ENCODE results near the gene GAK.
"Not testable (repeated sequence)": the region's sequence is repeated elsewhere in the genome, so short reads cannot be mapped to it uniquely, and the experiment has no call there.

GAK gene

DNA sequence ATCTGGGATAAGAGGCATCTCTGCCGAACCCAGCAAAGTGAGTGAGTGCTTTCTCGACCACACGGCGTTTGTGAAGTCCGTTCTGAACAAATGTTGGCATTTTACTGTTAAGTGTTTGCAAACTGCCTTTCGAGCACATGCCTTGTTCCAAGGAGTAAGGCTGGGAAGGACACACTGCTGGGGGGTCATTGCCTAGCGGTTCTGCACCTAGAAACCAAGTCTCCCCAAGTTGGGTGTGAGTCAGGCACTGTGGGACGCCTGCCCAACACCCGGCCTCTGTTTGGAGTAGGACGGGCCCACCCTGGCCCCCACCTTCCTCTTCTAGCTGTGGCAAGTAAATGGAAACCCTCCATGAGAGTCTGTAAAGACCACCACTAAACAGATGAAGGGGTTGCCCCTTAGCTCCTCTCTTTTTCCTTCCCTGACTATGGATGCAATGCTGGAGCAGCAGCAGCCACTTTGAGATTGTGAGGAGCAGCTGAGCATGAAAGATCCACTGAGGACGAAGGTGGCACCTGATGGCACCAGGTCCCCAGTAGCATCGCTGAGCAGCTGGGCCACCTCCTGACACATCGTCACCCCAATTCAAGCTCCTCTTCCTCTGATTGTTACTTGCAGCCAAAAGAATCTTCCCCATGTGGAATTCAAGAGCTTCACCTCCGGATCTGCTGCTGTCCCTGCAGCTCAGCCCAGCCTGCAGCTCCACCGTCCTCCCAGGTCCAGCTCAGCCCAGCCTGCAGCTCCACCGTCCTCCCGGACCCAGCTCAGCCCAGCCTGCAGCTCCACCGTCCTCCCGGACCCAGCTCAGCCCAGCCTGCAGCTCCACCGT lies 112.5 kb downstream of the GAK start:
- peaks cover 26% of the 10 kb centered on the region for H3K27me3 Mint-ChIP-seq (ENCODE audit: low read depth)
- DNase-seq (ENCODE audit: low spot score), result no peak
- no peaks in the 10 kb centered on the region for H3K9me3 Mint-ChIP-seq
- H3K4me3 Mint-ChIP-seq, result no peak overlapping the region
- H3K36me3 Mint-ChIP-seq (ENCODE audit: low read depth), result no peaks in the 10 kb centered on the region
- no peak overlapping the region for H3K27ac Mint-ChIP-seq
- H3K4me1 Mint-ChIP-seq (ENCODE audit: low read depth), result no peaks in the 10 kb centered on the region

- Mint-ChIP-seq H3K36me3 (ENCODE audit: low read depth) (no peaks in the 10 kb centered on the region), H3K4me3 (no peak overlapping the region), H3K27me3 (ENCODE audit: low read depth) (peaks cover 33% of the 10 kb centered on the region), H3K9me3 (no peaks in the 10 kb centered on the region), H3K27ac (no peak overlapping the region), H3K4me1 (ENCODE audit: low read depth) (no peaks in the 10 kb centered on the region)
- DNase-seq (ENCODE audit: low spot score), result no peak
Observed at GRCh38 chr4:818106-818921, 113.8 kb downstream of the GAK start.

- Mint-ChIP-seq H3K27me3 (ENCODE audit: low read depth) (peaks cover 33% of the 10 kb centered on the region), H3K27ac (no peak overlapping the region), H3K4me3 (no peak overlapping the region), H3K36me3 (ENCODE audit: low read depth) (no peaks in the 10 kb centered on the region), H3K9me3 (no peaks in the 10 kb centered on the region), H3K4me1 (ENCODE audit: low read depth) (no peaks in the 10 kb centered on the region)
- DNase-seq (ENCODE audit: low spot score), result no peak
Observed at GRCh38 chr4:815464-816146, 116.5 kb downstream of the GAK start.

DNA sequence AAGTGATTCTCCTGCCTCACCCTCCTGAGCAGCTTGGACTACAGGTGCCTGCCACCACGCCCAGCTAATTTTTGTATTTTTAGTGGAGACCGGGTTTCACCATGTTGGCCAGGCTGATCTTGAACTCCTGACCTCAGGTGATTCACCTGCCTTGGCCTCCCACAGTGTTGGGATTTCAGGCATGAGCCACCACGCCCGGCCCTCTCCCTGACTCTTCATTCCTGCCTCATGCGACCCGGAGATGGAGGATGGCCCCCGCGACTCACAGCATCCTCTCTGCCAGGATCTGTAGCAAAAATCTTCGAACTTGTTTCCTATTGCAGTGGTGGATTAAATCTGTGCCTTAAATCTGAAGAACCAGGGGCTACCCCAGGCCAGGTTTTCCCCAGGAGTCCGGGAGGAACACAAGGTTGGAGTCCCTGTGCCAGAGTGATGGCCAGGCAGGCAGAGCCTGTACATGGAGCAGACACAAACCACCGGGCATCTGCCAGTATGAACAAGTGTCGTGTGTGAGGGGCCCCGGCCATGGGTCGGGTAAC lies 117.7 kb downstream of the GAK start:
- no peak for DNase-seq (ENCODE audit: low spot score)
- Mint-ChIP-seq H3K4me3 (no peak overlapping the region), H3K27me3 (ENCODE audit: low read depth) (peaks cover 33% of the 10 kb centered on the region), H3K36me3 (ENCODE audit: low read depth) (no peaks in the 10 kb centered on the region), H3K9me3 (no peaks in the 10 kb centered on the region), H3K27ac (no peak overlapping the region), H3K4me1 (ENCODE audit: low read depth) (no peaks in the 10 kb centered on the region)

- H3K9me3 Mint-ChIP-seq, result no peaks in the 10 kb centered on the region
- DNase-seq (ENCODE audit: low spot score), result no peak
- no peak overlapping the region for H3K27ac Mint-ChIP-seq
- no peaks in the 10 kb centered on the region for H3K4me1 Mint-ChIP-seq (ENCODE audit: low read depth)
- H3K36me3 Mint-ChIP-seq (ENCODE audit: low read depth), result no peaks in the 10 kb centered on the region
- no peak overlapping the region for H3K4me3 Mint-ChIP-seq
- peaks cover 33% of the 10 kb centered on the region for H3K27me3 Mint-ChIP-seq (ENCODE audit: low read depth)
Observed at GRCh38 chr4:813900-814299, 118.2 kb downstream of the GAK start.

- Mint-ChIP-seq H3K9me3 (peaks cover 4% of the 10 kb centered on the region), H3K4me3 (no peak overlapping the region), H3K27me3 (ENCODE audit: low read depth) (peaks cover 17% of the 10 kb centered on the region), H3K4me1 (ENCODE audit: low read depth) (no peaks in the 10 kb centered on the region), H3K36me3 (ENCODE audit: low read depth) (no peaks in the 10 kb centered on the region), H3K27ac (no peak overlapping the region)
- no peak for DNase-seq (ENCODE audit: low spot score)
Observed at GRCh38 chr4:808860-809570, 123.1 kb downstream of the GAK start.

DNA sequence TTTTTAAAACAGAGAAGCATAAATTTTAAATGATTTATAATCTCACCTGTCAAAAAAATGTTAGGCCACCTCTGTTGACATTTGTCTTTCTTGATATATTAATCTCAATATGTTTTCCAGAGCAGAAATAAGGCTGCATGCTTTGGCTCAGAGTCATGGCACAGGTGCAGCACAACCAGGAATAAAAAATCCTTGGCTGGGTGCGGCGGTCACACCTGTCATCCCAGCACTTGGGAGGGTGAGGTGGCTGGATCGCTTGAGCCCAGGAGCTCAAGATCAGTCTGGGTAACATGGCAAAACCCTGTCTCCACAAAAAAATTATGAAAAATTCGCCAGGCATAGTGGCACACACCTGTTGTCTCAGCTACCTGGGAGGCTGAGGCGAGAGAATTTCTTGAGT lies 124.3 kb downstream of the GAK start:
- no peaks in the 10 kb centered on the region for H3K4me1 Mint-ChIP-seq (ENCODE audit: low read depth)
- DNase-seq (ENCODE audit: low spot score), result no peak
- H3K9me3 Mint-ChIP-seq, result peaks cover 4% of the 10 kb centered on the region
- no peak overlapping the region for H3K4me3 Mint-ChIP-seq
- H3K27ac Mint-ChIP-seq, result no peak overlapping the region
- H3K36me3 Mint-ChIP-seq (ENCODE audit: low read depth), result no peaks in the 10 kb centered on the region
- peaks cover 9% of the 10 kb centered on the region for H3K27me3 Mint-ChIP-seq (ENCODE audit: low read depth)

GRCh38 chr4:806979-807378 lies 125.1 kb downstream of the GAK start:
- not testable (repeated sequence) for H3K27ac Mint-ChIP-seq; H3K4me3 Mint-ChIP-seq; H3K4me1 Mint-ChIP-seq (ENCODE audit: low read depth); H3K9me3 Mint-ChIP-seq; DNase-seq (ENCODE audit: low spot score); H3K27me3 Mint-ChIP-seq (ENCODE audit: low read depth); H3K36me3 Mint-ChIP-seq (ENCODE audit: low read depth)

- Mint-ChIP-seq H3K4me1 (ENCODE audit: low read depth) (peaks cover 4% of the 10 kb centered on the region), H3K36me3 (ENCODE audit: low read depth) (no peaks in the 10 kb centered on the region), H3K9me3 (peaks cover 11% of the 10 kb centered on the region), H3K27ac (no peak overlapping the region), H3K27me3 (ENCODE audit: low read depth) (peaks cover 4% of the 10 kb centered on the region), H3K4me3 (no peak overlapping the region)
- no peak for DNase-seq (ENCODE audit: low spot score)
Observed at GRCh38 chr4:804804-805203, 127.3 kb downstream of the GAK start.

GRCh38 chr4:803884-804283 lies 128.2 kb downstream of the GAK start:
- H3K9me3 Mint-ChIP-seq, result peaks cover 11% of the 10 kb centered on the region
- peaks cover 4% of the 10 kb centered on the region for H3K27me3 Mint-ChIP-seq (ENCODE audit: low read depth)
- H3K4me3 Mint-ChIP-seq, result no peak overlapping the region
- no peak overlapping the region for H3K27ac Mint-ChIP-seq
- peaks cover 12% of the 10 kb centered on the region for H3K4me1 Mint-ChIP-seq (ENCODE audit: low read depth)
- no peak for DNase-seq (ENCODE audit: low spot score)
- no peaks in the 10 kb centered on the region for H3K36me3 Mint-ChIP-seq (ENCODE audit: low read depth)

- peaks cover 6% of the 10 kb centered on the region for H3K27me3 Mint-ChIP-seq (ENCODE audit: low read depth)
- H3K4me1 Mint-ChIP-seq (ENCODE audit: low read depth), result peaks cover 15% of the 10 kb centered on the region
- no peak overlapping the region for H3K4me3 Mint-ChIP-seq
- H3K27ac Mint-ChIP-seq, result no peak overlapping the region
- no peak for DNase-seq (ENCODE audit: low spot score)
- H3K36me3 Mint-ChIP-seq (ENCODE audit: low read depth), result no peaks in the 10 kb centered on the region
- peaks cover 11% of the 10 kb centered on the region for H3K9me3 Mint-ChIP-seq
Observed at GRCh38 chr4:801436-802124, 130.5 kb downstream of the GAK start.
